ENCODE data around the gene PPP2R5B. TPM values are rescaled to one million over a fixed set of nuclear protein-coding genes. Genes with fewer than 3 reads are reported as not detected.

Gene PPP2R5B
- total RNA-seq, 2 experiments from 2014 or later: 20.2 to 21.2 TPM

- ATAC-seq (no peak), DNase-seq (no peak)
- Mint-ChIP-seq H3K4me1 (ENCODE audit: low read depth) (no peaks in the 10 kb centered on the region), H3K4me3 (no peak overlapping the region), H3K27me3 (peaks cover 2% of the 10 kb centered on the region), H3K9me3 (no peaks in the 10 kb centered on the region), H3K36me3 (ENCODE audit: low read depth) (no peaks in the 10 kb centered on the region), H3K27ac (no peak overlapping the region)
- ChIA-PET CTCF (interaction anchor here (1.3 kb wide), 1 partner anchor 46 kb away, joined by 3 read pairs; no protein-coding TSS in a partner anchor), POLR2A (interaction anchor here (1.2 to 2.2 kb wide), 2 partner anchors 10 kb away, joined by 3 to 9 read pairs; partner anchors contain the start of gene PPP2R5B)
- TF ChIP-seq CTCF (IDR thresholded peaks at IDR 0.05): no peak
- intact Hi-C loops (cut with micrococcal nuclease): no loop called here
Observed at GRCh38 chr11:64933935-64934681, 9.6 kb downstream of the PPP2R5B start.

GRCh38 chr11:64934682-64935358 is 10.3 kb downstream of the PPP2R5B start:
- H3K27me3 Mint-ChIP-seq: peaks cover 2% of the 10 kb centered on the region
- H3K4me3 Mint-ChIP-seq: no peak overlapping the region
- ATAC-seq: no peak
- TF ChIP-seq CTCF (IDR thresholded peaks at IDR 0.05): no peak
- ChIA-PET POLR2A (interaction anchor here (2.2 kb wide), 1 partner anchor 10 kb away, joined by 9 read pairs; the partner anchor contains the start of gene PPP2R5B), CTCF (no interaction called here)
- H3K36me3 Mint-ChIP-seq (ENCODE audit: low read depth): no peaks in the 10 kb centered on the region
- no peak overlapping the region for H3K27ac Mint-ChIP-seq
- intact Hi-C loops (cut with micrococcal nuclease): no loop called here
- no peak for DNase-seq
- no peaks in the 10 kb centered on the region for H3K9me3 Mint-ChIP-seq
- no peaks in the 10 kb centered on the region for H3K4me1 Mint-ChIP-seq (ENCODE audit: low read depth)

GRCh38 chr11:64935359-64936081 is 11.0 kb downstream of the PPP2R5B start, which contains the start of gene GPHA2:
Gene GPHA2, minus strand, starts transcription at chr11:64935893. Its CDS starts 433 bp downstream, at chr11:64935460.
- H3K27ac Mint-ChIP-seq: no peak within 1 kb of the TSS
- POLR2A ChIA-PET: no interaction called here
- ATAC-seq (no peak), DNase-seq (no peak)
- intact Hi-C loops (cut with micrococcal nuclease): no loop called here
- CTCF ChIA-PET: interaction anchor here (1.0 kb wide), 1 partner anchor 19 kb away, joined by 3 read pairs; no protein-coding TSS in a partner anchor
- no peaks in the 10 kb centered on the region for H3K9me3 Mint-ChIP-seq
- H3K27me3 Mint-ChIP-seq: peaks cover 2% of the 10 kb centered on the region
- H3K4me1 Mint-ChIP-seq (ENCODE audit: low read depth): no peaks in the 10 kb centered on the region
- H3K36me3 Mint-ChIP-seq (ENCODE audit: low read depth): no peaks in the 10 kb centered on the region
- no peak within 1 kb of the TSS for H3K4me3 Mint-ChIP-seq
- TF ChIP-seq CTCF (IDR thresholded peaks at IDR 0.05): no peak

GRCh38 chr11:64936539-64936938 is 12.1 kb downstream of the PPP2R5B start:
- Mint-ChIP-seq H3K9me3 (no peaks in the 10 kb centered on the region), H3K27ac (no peak overlapping the region), H3K4me1 (ENCODE audit: low read depth) (no peaks in the 10 kb centered on the region), H3K36me3 (ENCODE audit: low read depth) (no peaks in the 10 kb centered on the region), H3K4me3 (no peak overlapping the region), H3K27me3 (peaks cover 4% of the 10 kb centered on the region)
- intact Hi-C loops (cut with micrococcal nuclease): no loop called here
- POLR2A ChIA-PET: no interaction called here
- TF ChIP-seq CTCF (IDR thresholded peaks at IDR 0.05): no peak
- CTCF ChIA-PET: interaction anchor here (0.9 to 1.0 kb wide), 3 partner anchors 8 to 269 kb away, joined by 3 read pairs; no protein-coding TSS in a partner anchor
- no peak for ATAC-seq
- no peak for DNase-seq
